A673 (cell line): Measurements from ENCODE around the gene CDC42EP5. TPM values are rescaled to one million over a fixed set of nuclear protein-coding genes. Genes with fewer than 3 reads are reported as not detected.
"Not testable (repeated sequence)": the region's sequence is repeated elsewhere in the genome, so short reads cannot be mapped to it uniquely, and the experiment has no call there.

Source experiments
- BruUV-seq: library from RNA; stranded (reverse); fragments of 400-500 nt; replicated peaks from 2 replicates; lab custom pipeline; 2021; lab: Mats Ljungman, UMichigan
- CTCF ChIA-PET: fragments of 300-600 bp; sonication (Branson Sonifier 250); formaldehyde crosslinking; loops from one replicate; lab custom pipeline; 2022; ENCODE audit warnings: antibody characterized with exemption; lab: Charles Lee
- POLR2A ChIA-PET: fragments of 300-600 bp; sonication (Branson Sonifier 250); formaldehyde crosslinking; loops from one replicate; lab custom pipeline; 2022; ENCODE audit warnings: antibody characterized with exemption; ENCODE audit not compliant: low non-redundant PET; lab: Charles Lee
- DNase-seq: peaks from one replicate; pipeline ENCODE4 v3.0.0-alpha.2; 2015; ENCODE audit warnings: low spot score
- H3K27ac ChIP-seq: fragments of 200-600 bp; sonication (generic); 2 replicates; pipeline ENCODE4 v1.5.1; 2016; ENCODE audit warnings: mixed run types, low read depth, mild to moderate bottlenecking, mixed read lengths, antibody characterized with exemption, low read length; ENCODE audit not compliant: poor library complexity, severe bottlenecking
- H3K27me3 ChIP-seq: fragments of 200-600 bp; sonication (generic); replicated peaks from 2 replicates; pipeline ENCODE4 v1.6.1; 2017; ENCODE audit warnings: mixed run types, low read depth, mild to moderate bottlenecking, mixed read lengths, antibody characterized with exemption, low read length; ENCODE audit not compliant: insufficient read depth, poor library complexity
- H3K36me3 ChIP-seq: fragments of 200-600 bp; sonication (generic); 2 replicates; pipeline ENCODE4 v1.6.1; 2016; ENCODE audit warnings: mixed run types, mild to moderate bottlenecking, mixed read lengths, antibody characterized with exemption, low read length; ENCODE audit not compliant: insufficient read depth, poor library complexity, severe bottlenecking
- H3K4me1 ChIP-seq: fragments of 200-600 bp; sonication (generic); 2 replicates; pipeline ENCODE4 v1.6.1; 2017; ENCODE audit warnings: mixed run types, mild to moderate bottlenecking, mixed read lengths, antibody characterized with exemption, low read length; ENCODE audit not compliant: insufficient read depth, poor library complexity, severe bottlenecking
- H3K4me3 ChIP-seq: fragments of 200-600 bp; sonication (generic); 2 replicates; pipeline ENCODE4 v1.5.1; 2016; ENCODE audit warnings: low read depth, mixed run types, mild to moderate bottlenecking, mixed read lengths, low read length; ENCODE audit not compliant: poor library complexity, severe bottlenecking
- H3K9me3 ChIP-seq: fragments of 200-600 bp; sonication (generic); 2 replicates; pipeline ENCODE4 v1.6.1; 2016; ENCODE audit warnings: mixed run types, low read depth, mild to moderate bottlenecking, mixed read lengths, antibody characterized with exemption, low read length; ENCODE audit not compliant: poor library complexity, severe bottlenecking
- EZH2 ChIP-seq: fragments of 200-600 bp; sonication (generic); IDR thresholded peaks from 2 replicates; pipeline ENCODE4 v1.6.1; 2017; ENCODE audit warnings: borderline replicate concordance, low read depth, mild to moderate bottlenecking, mixed read lengths, antibody characterized with exemption, low read length; ENCODE audit not compliant: poor library complexity, severe bottlenecking
- intact Hi-C: fragments of 100-400 bp; cut with micrococcal nuclease; formaldehyde crosslinking; loops from one replicate; pipeline ENCODE4 v1.10.0; 2022; ENCODE audit not compliant: unreplicated experiment
- total RNA-seq: library from RNA; stranded (reverse); gene quantifications from 2 replicates; pipeline ENCODE4 v1.2.3, GENCODE V29; 2021
- TF ChIP-seq, protein P1 (sequence below): fragments of 300-800, 200-600 bp; sonication (generic); conservative IDR thresholded peaks from 2 replicates; pipeline ENCODE4 v1.5.1; 2017; ENCODE audit warnings: low read depth, mild to moderate bottlenecking, antibody characterized with exemption, low read length, moderate library complexity, mixed read lengths

Gene CDC42EP5
- total RNA-seq, 1 experiment from 2014 or later = 111 TPM

DNA sequence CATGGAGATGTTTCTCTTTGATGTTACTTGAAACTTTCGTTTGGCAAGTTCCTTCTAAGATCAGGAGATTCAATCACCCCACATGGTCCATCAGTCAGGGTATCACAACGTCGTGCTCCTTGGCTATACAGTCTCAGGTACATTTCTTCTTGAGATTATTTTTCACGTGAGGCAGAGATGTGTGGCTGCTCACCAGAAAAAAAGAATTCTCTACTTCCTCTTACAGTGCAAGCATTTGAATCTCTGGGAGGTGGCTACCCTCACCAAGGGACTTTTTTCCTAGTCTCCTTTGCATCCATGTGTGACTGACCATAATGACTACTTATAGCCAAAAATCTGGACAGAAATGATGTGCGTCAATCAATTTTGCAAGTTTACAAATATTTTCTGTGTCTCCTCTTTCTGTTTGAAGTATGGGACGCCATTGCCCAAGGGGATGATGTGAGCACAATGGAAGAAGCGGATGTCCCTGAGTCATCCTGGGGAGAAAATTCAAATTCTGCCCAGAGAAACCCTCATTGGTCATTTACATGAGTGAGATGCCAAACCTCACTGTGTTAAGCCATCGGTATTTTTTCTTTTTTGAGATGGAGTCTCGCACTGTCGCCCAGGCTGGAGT is 21.0 kb upstream of the CDC42EP5 start:
- Histone ChIP-seq H3K27me3 (peaks cover 36% of the 10 kb centered on the region), H3K4me1 (no peaks in the 10 kb centered on the region), H3K4me3 (no peak overlapping the region), H3K36me3 (no peaks in the 10 kb centered on the region), H3K27ac (no peak overlapping the region), H3K9me3 (no peaks in the 10 kb centered on the region)
- no TSS peak for BruUV-seq
- no peak for DNase-seq
- intact Hi-C loops = no loop called here
- ChIA-PET CTCF (no interaction called here), POLR2A (no interaction called here)
- TF ChIP-seq EZH2 = no peak
- TF ChIP-seq, protein P1, sequence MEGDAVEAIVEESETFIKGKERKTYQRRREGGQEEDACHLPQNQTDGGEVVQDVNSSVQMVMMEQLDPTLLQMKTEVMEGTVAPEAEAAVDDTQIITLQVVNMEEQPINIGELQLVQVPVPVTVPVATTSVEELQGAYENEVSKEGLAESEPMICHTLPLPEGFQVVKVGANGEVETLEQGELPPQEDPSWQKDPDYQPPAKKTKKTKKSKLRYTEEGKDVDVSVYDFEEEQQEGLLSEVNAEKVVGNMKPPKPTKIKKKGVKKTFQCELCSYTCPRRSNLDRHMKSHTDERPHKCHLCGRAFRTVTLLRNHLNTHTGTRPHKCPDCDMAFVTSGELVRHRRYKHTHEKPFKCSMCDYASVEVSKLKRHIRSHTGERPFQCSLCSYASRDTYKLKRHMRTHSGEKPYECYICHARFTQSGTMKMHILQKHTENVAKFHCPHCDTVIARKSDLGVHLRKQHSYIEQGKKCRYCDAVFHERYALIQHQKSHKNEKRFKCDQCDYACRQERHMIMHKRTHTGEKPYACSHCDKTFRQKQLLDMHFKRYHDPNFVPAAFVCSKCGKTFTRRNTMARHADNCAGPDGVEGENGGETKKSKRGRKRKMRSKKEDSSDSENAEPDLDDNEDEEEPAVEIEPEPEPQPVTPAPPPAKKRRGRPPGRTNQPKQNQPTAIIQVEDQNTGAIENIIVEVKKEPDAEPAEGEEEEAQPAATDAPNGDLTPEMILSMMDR = no peak

DNA sequence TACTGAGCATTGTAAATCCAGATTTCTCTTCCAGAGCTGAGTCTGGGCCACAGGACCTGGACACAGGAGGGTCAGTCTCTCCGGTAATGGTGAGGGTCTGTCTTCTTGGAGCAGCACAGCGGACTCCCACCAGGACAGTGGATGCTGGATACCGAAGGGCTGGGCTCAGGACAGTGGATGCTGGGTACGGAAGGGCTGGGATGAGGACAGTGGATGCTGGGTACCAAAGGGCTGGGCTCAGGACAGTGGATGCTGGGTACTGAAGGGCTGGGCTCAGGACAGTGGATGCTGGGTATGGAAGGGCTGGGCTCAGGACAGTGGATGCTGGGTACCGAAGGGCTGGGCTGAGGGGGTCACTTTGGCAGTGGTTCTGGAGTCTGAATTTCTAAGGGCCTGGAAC is 20.0 kb upstream of the CDC42EP5 start:
- DNase-seq, H3K4me3 ChIP-seq, POLR2A ChIA-PET, H3K36me3 ChIP-seq, H3K27ac ChIP-seq, BruUV-seq, H3K4me1 ChIP-seq, intact Hi-C loops, CTCF ChIA-PET, H3K9me3 ChIP-seq: not testable (repeated sequence)
- H3K27me3 ChIP-seq = peaks cover 42% of the 10 kb centered on the region

DNA sequence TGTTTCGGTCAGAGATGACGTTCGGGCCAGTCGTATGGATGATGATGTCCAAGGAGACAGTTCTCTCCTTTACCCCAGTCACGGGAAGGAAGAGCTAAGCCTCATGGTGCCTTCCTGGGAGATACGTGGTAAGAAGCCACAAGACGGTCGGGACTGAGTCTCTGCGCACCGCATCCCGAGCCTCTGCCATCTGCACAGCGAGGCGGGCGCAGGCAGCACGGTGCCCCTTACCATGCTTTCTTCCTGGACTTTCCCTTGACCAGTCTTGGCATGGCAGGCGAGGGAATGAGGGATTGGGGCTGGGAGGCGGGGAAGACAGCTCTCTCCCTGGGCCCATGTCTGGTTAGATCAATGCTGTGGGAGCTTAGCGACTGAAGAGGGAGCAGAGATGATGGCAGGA is 19.5 kb upstream of the CDC42EP5 start:
- TF ChIP-seq, protein P1 = no peak
- TF ChIP-seq EZH2 = no peak
- H3K27ac ChIP-seq = no peak overlapping the region
- no peaks in the 10 kb centered on the region for H3K36me3 ChIP-seq
- no peak overlapping the region for H3K4me3 ChIP-seq
- ChIA-PET POLR2A (no interaction called here), CTCF (no interaction called here)
- no peaks in the 10 kb centered on the region for H3K4me1 ChIP-seq
- BruUV-seq = no TSS peak
- intact Hi-C loops = no loop called here
- H3K27me3 ChIP-seq = peaks cover 42% of the 10 kb centered on the region
- H3K9me3 ChIP-seq = no peaks in the 10 kb centered on the region
- no peak for DNase-seq

- ChIA-PET CTCF (no interaction called here), POLR2A (interaction anchor here (0.6 kb wide), 1 partner anchor 49 kb away, joined by 3 read pairs; no protein-coding TSS in a partner anchor)
- Histone ChIP-seq H3K27me3 (peaks cover 41% of the 10 kb centered on the region), H3K36me3 (no peaks in the 10 kb centered on the region), H3K4me1 (no peaks in the 10 kb centered on the region), H3K27ac (no peak overlapping the region), H3K4me3 (no peak overlapping the region), H3K9me3 (no peaks in the 10 kb centered on the region)
- no TSS peak for BruUV-seq
- intact Hi-C loops = no loop called here
- TF ChIP-seq EZH2 = no peak
- TF ChIP-seq, protein P1 = no peak
- no peak for DNase-seq
Observed at GRCh38 chr19:54489766-54490165, 16.7 kb upstream of the CDC42EP5 start.
